ENCODE measurements around the gene C6orf58.

The C6orf58 gene

GRCh38 chr6:127576874-127577273 is at the start of gene C6orf58:
C6orf58 (plus strand) TSS chr6:127577174; CDS start chr6:127577186, 12 bp downstream.
- Histone ChIP-seq H3K27me3 (ENCODE audit: insufficient read depth, low read length) (no peaks in the 10 kb centered on the region), H3K9me3 (ENCODE audit: insufficient read depth, low read depth, low read length) (no peaks in the 10 kb centered on the region), H3K9ac (ENCODE audit: low read depth, low read length) (no peak within 1 kb of the TSS), H3K4me1 (ENCODE audit: insufficient read depth, low read length) (no peaks in the 10 kb centered on the region), H3K27ac (ENCODE audit: low read length) (no peak within 1 kb of the TSS), H3K36me3 (ENCODE audit: insufficient read depth, low read depth, low read length) (no peaks in the 10 kb centered on the region), H3K4me3 (ENCODE audit: low read length) (no peak within 1 kb of the TSS)

GRCh38 chr6:127533011-127533410 is 44.0 kb upstream of the C6orf58 start:
- no peak overlapping the region for H3K27ac ChIP-seq (ENCODE audit: low read length)
- H3K4me1 ChIP-seq (ENCODE audit: insufficient read depth, low read length), result no peaks in the 10 kb centered on the region
- H3K36me3 ChIP-seq (ENCODE audit: insufficient read depth, low read depth, low read length), result no peaks in the 10 kb centered on the region
- no peak overlapping the region for H3K9ac ChIP-seq (ENCODE audit: low read depth, low read length)
- no peaks in the 10 kb centered on the region for H3K9me3 ChIP-seq (ENCODE audit: insufficient read depth, low read depth, low read length)
- H3K27me3 ChIP-seq (ENCODE audit: insufficient read depth, low read length), result no peaks in the 10 kb centered on the region
- H3K4me3 ChIP-seq (ENCODE audit: low read length), result no peak overlapping the region

- no peaks in the 10 kb centered on the region for H3K36me3 ChIP-seq (ENCODE audit: insufficient read depth, low read depth, low read length)
- H3K4me3 ChIP-seq (ENCODE audit: low read length), result no peak overlapping the region
- no peaks in the 10 kb centered on the region for H3K9me3 ChIP-seq (ENCODE audit: insufficient read depth, low read depth, low read length)
- H3K27ac ChIP-seq (ENCODE audit: low read length), result no peak overlapping the region
- no peaks in the 10 kb centered on the region for H3K27me3 ChIP-seq (ENCODE audit: insufficient read depth, low read length)
- no peaks in the 10 kb centered on the region for H3K4me1 ChIP-seq (ENCODE audit: insufficient read depth, low read length)
- no peak overlapping the region for H3K9ac ChIP-seq (ENCODE audit: low read depth, low read length)
Observed at GRCh38 chr6:127533736-127534135, 43.2 kb upstream of the C6orf58 start.

GRCh38 chr6:127538750-127539264 is 38.2 kb upstream of the C6orf58 start:
- no peaks in the 10 kb centered on the region for H3K27me3 ChIP-seq (ENCODE audit: insufficient read depth, low read length)
- no peaks in the 10 kb centered on the region for H3K4me1 ChIP-seq (ENCODE audit: insufficient read depth, low read length)
- H3K36me3 ChIP-seq (ENCODE audit: insufficient read depth, low read depth, low read length), result no peaks in the 10 kb centered on the region
- H3K9ac ChIP-seq (ENCODE audit: low read depth, low read length), result no peak overlapping the region
- H3K9me3 ChIP-seq (ENCODE audit: insufficient read depth, low read depth, low read length), result no peaks in the 10 kb centered on the region
- no peak overlapping the region for H3K27ac ChIP-seq (ENCODE audit: low read length)
- no peak overlapping the region for H3K4me3 ChIP-seq (ENCODE audit: low read length)

GRCh38 chr6:127539272-127539671 is 37.7 kb upstream of the C6orf58 start:
- Histone ChIP-seq H3K9me3 (ENCODE audit: insufficient read depth, low read depth, low read length) (no peaks in the 10 kb centered on the region), H3K4me3 (ENCODE audit: low read length) (no peak overlapping the region), H3K4me1 (ENCODE audit: insufficient read depth, low read length) (no peaks in the 10 kb centered on the region), H3K9ac (ENCODE audit: low read depth, low read length) (no peak overlapping the region), H3K27me3 (ENCODE audit: insufficient read depth, low read length) (no peaks in the 10 kb centered on the region), H3K36me3 (ENCODE audit: insufficient read depth, low read depth, low read length) (no peaks in the 10 kb centered on the region), H3K27ac (ENCODE audit: low read length) (no peak overlapping the region)

GRCh38 chr6:127547215-127547614 is 29.8 kb upstream of the C6orf58 start:
- Histone ChIP-seq H3K36me3 (ENCODE audit: insufficient read depth, low read depth, low read length) (no peaks in the 10 kb centered on the region), H3K27me3 (ENCODE audit: insufficient read depth, low read length) (no peaks in the 10 kb centered on the region), H3K4me3 (ENCODE audit: low read length) (no peak overlapping the region), H3K9me3 (ENCODE audit: insufficient read depth, low read depth, low read length) (no peaks in the 10 kb centered on the region), H3K4me1 (ENCODE audit: insufficient read depth, low read length) (no peaks in the 10 kb centered on the region), H3K27ac (ENCODE audit: low read length) (no peak overlapping the region), H3K9ac (ENCODE audit: low read depth, low read length) (no peak overlapping the region)

GRCh38 chr6:127547904-127548649 is 28.9 kb upstream of the C6orf58 start:
- Histone ChIP-seq H3K9me3 (ENCODE audit: insufficient read depth, low read depth, low read length) (no peaks in the 10 kb centered on the region), H3K4me1 (ENCODE audit: insufficient read depth, low read length) (no peaks in the 10 kb centered on the region), H3K27me3 (ENCODE audit: insufficient read depth, low read length) (no peaks in the 10 kb centered on the region), H3K27ac (ENCODE audit: low read length) (no peak overlapping the region), H3K9ac (ENCODE audit: low read depth, low read length) (no peak overlapping the region), H3K4me3 (ENCODE audit: low read length) (no peak overlapping the region), H3K36me3 (ENCODE audit: insufficient read depth, low read depth, low read length) (no peaks in the 10 kb centered on the region)

GRCh38 chr6:127550403-127550802 is 26.6 kb upstream of the C6orf58 start:
- Histone ChIP-seq H3K4me1 (ENCODE audit: insufficient read depth, low read length) (no peaks in the 10 kb centered on the region), H3K4me3 (ENCODE audit: low read length) (no peak overlapping the region), H3K9ac (ENCODE audit: low read depth, low read length) (no peak overlapping the region), H3K9me3 (ENCODE audit: insufficient read depth, low read depth, low read length) (no peaks in the 10 kb centered on the region), H3K36me3 (ENCODE audit: insufficient read depth, low read depth, low read length) (no peaks in the 10 kb centered on the region), H3K27me3 (ENCODE audit: insufficient read depth, low read length) (no peaks in the 10 kb centered on the region), H3K27ac (ENCODE audit: low read length) (no peak overlapping the region)

- Histone ChIP-seq H3K9me3 (ENCODE audit: insufficient read depth, low read depth, low read length) (no peaks in the 10 kb centered on the region), H3K9ac (ENCODE audit: low read depth, low read length) (no peak overlapping the region), H3K27me3 (ENCODE audit: insufficient read depth, low read length) (no peaks in the 10 kb centered on the region), H3K36me3 (ENCODE audit: insufficient read depth, low read depth, low read length) (no peaks in the 10 kb centered on the region), H3K27ac (ENCODE audit: low read length) (no peak overlapping the region), H3K4me1 (ENCODE audit: insufficient read depth, low read length) (no peaks in the 10 kb centered on the region), H3K4me3 (ENCODE audit: low read length) (no peak overlapping the region)
Observed at GRCh38 chr6:127554435-127555006, 22.5 kb upstream of the C6orf58 start.

GRCh38 chr6:127561660-127562059 is 15.3 kb upstream of the C6orf58 start:
- Histone ChIP-seq H3K27ac (ENCODE audit: low read length) (no peak overlapping the region), H3K9me3 (ENCODE audit: insufficient read depth, low read depth, low read length) (no peaks in the 10 kb centered on the region), H3K4me3 (ENCODE audit: low read length) (no peak overlapping the region), H3K4me1 (ENCODE audit: insufficient read depth, low read length) (no peaks in the 10 kb centered on the region), H3K9ac (ENCODE audit: low read depth, low read length) (no peak overlapping the region), H3K36me3 (ENCODE audit: insufficient read depth, low read depth, low read length) (no peaks in the 10 kb centered on the region), H3K27me3 (ENCODE audit: insufficient read depth, low read length) (no peaks in the 10 kb centered on the region)

GRCh38 chr6:127564761-127565160 is 12.2 kb upstream of the C6orf58 start:
- Histone ChIP-seq H3K9ac (ENCODE audit: low read depth, low read length) (no peak overlapping the region), H3K9me3 (ENCODE audit: insufficient read depth, low read depth, low read length) (no peaks in the 10 kb centered on the region)

GRCh38 chr6:127566119-127566518 is 10.9 kb upstream of the C6orf58 start:
- Histone ChIP-seq H3K27me3 (ENCODE audit: insufficient read depth, low read length) (no peaks in the 10 kb centered on the region), H3K9me3 (ENCODE audit: insufficient read depth, low read depth, low read length) (no peaks in the 10 kb centered on the region), H3K9ac (ENCODE audit: low read depth, low read length) (no peak overlapping the region), H3K27ac (ENCODE audit: low read length) (no peak overlapping the region), H3K36me3 (ENCODE audit: insufficient read depth, low read depth, low read length) (no peaks in the 10 kb centered on the region), H3K4me3 (ENCODE audit: low read length) (no peak overlapping the region), H3K4me1 (ENCODE audit: insufficient read depth, low read length) (no peaks in the 10 kb centered on the region)

More at GRCh38 chr6:127564761-127565160, 12.2 kb upstream of the C6orf58 start:
- Histone ChIP-seq H3K4me3 (ENCODE audit: low read length) (no peak overlapping the region), H3K27me3 (ENCODE audit: insufficient read depth, low read length) (no peaks in the 10 kb centered on the region), H3K4me1 (ENCODE audit: insufficient read depth, low read length) (no peaks in the 10 kb centered on the region), H3K27ac (ENCODE audit: low read length) (no peak overlapping the region), H3K36me3 (ENCODE audit: insufficient read depth, low read depth, low read length) (no peaks in the 10 kb centered on the region)
